Dendritic cell treated with granulocyte-macrophage colony-stimulating factor and Interleukin-4, amounts not matched to agents 40 ng/mL and 50 ng/mL, for 4 days (primary cell): ENCODE measurements around the gene LRGUK.

Experiments used
- H3K27ac Mint-ChIP-seq: one replicate; pipeline ENCODE4 v1.8.0; 2022; ENCODE audit warnings: mild to moderate bottlenecking, mixed read lengths
- H3K27me3 Mint-ChIP-seq: one replicate; pipeline ENCODE4 v1.8.0; 2022; ENCODE audit warnings: mild to moderate bottlenecking, mixed read lengths
- H3K36me3 Mint-ChIP-seq: one replicate; pipeline ENCODE4 v1.8.0; 2022; ENCODE audit warnings: low read depth, mixed read lengths
- H3K4me1 Mint-ChIP-seq: one replicate; pipeline ENCODE4 v1.8.0; 2022; ENCODE audit warnings: low read depth, mixed read lengths
- H3K4me3 Mint-ChIP-seq: one replicate; pipeline ENCODE4 v1.8.0; 2022; ENCODE audit warnings: mild to moderate bottlenecking, moderate library complexity, mixed read lengths
- H3K9me3 Mint-ChIP-seq: one replicate; pipeline ENCODE4 v1.8.0; 2022; ENCODE audit warnings: mixed read lengths
- intact Hi-C: fragments of 100-400 bp; cut with micrococcal nuclease; formaldehyde crosslinking; loops from one replicate; pipeline ENCODE4 v1.15.0; 2022

Gene LRGUK

GRCh38 chr7:134141868-134142264, 14.7 kb downstream of the LRGUK start:
- H3K27me3 Mint-ChIP-seq, result peaks cover 2% of the 10 kb centered on the region
- H3K4me1 Mint-ChIP-seq, result no peaks in the 10 kb centered on the region
- intact Hi-C loops, result loop anchor here (10.0 kb wide), 1 partner anchor 287 kb away; no protein-coding TSS in a partner anchor
- no peak overlapping the region for H3K4me3 Mint-ChIP-seq
- H3K27ac Mint-ChIP-seq, result no peak overlapping the region
- no peaks in the 10 kb centered on the region for H3K36me3 Mint-ChIP-seq
- no peaks in the 10 kb centered on the region for H3K9me3 Mint-ChIP-seq

DNA sequence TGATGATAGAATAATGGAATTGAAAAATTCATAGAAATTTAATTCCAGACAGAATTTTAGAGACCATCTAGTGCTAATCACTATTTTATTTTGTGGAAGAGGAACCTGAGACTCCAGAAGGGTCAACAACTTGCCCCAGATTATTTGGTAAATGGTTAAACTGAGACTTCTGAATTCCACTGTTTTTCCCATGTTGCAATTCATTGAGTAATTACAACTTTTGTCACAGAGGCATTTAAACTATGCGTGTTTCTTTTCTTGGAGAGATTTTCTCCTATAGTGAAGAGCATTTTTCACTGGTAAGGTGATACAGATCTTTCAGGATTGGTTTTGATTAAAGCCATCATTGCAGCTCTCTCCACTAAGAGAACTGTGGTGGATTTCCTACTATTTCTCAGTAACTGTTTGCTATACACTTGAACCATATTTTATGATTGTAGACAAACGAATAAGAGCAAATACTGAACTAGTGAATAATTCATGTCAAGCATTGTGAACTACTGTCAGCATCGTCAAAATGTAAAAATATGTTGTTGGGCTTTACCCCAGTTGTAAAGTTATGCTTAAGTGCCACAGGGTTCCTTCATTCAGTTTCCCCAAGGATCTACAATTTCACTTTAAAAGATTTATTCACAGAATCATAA, 26.5 kb downstream of the LRGUK start:
- peaks cover 2% of the 10 kb centered on the region for H3K27me3 Mint-ChIP-seq
- no peaks in the 10 kb centered on the region for H3K9me3 Mint-ChIP-seq
- no peak overlapping the region for H3K4me3 Mint-ChIP-seq
- H3K4me1 Mint-ChIP-seq, result no peaks in the 10 kb centered on the region
- H3K27ac Mint-ChIP-seq, result no peak overlapping the region
- no peaks in the 10 kb centered on the region for H3K36me3 Mint-ChIP-seq
- intact Hi-C loops, result no loop called here

DNA sequence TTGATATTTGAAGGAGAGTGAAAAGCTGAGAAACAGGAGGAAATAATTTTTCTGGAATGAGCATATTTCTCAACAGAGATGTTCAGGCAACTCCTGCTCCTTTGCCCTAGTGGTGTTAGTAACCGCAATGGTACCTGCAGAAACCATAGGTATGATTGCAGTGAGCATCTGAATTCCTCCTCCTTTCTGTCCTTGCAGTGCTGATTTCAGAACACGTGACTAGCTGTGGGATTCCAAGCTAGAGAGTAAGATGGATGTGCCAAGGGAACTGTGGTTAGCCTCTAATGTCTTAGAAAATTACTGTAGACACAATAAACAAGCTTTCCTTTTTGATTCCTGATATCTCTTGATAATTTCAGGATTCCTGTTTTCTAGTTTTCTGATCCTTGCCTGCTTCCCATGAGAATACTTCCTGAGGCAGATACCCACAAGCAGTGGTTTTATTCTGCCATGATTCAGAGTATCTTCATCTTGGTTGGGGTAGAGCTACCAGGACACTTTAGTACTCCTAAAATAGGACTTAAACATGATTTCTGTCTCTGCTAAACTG, 27.5 kb downstream of the LRGUK start:
- H3K9me3 Mint-ChIP-seq, result no peaks in the 10 kb centered on the region
- H3K4me1 Mint-ChIP-seq, result no peaks in the 10 kb centered on the region
- H3K36me3 Mint-ChIP-seq, result no peaks in the 10 kb centered on the region
- intact Hi-C loops, result no loop called here
- H3K27me3 Mint-ChIP-seq, result peaks cover 4% of the 10 kb centered on the region
- no peak overlapping the region for H3K4me3 Mint-ChIP-seq
- no peak overlapping the region for H3K27ac Mint-ChIP-seq

DNA sequence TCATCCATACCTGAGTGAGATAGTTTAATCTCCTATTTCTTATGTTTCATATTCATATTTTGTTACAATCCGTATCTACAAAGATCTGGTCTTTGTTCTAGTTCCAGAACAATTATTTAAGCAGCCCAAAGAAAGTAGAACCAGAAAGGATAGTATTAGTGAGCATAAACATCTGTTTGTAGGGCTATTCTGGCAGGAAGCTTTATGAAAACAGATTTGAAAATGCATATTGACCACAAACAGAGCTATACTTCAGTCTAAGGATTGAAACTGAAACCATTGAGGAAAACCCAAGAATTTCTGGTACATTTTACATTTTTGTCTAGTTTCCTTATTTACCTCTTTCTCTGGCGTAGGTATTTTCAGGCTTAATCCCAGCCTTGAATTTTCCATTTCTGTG, 28.1 kb downstream of the LRGUK start:
- H3K27ac Mint-ChIP-seq, result no peak overlapping the region
- H3K9me3 Mint-ChIP-seq, result no peaks in the 10 kb centered on the region
- no peaks in the 10 kb centered on the region for H3K36me3 Mint-ChIP-seq
- peaks cover 4% of the 10 kb centered on the region for H3K27me3 Mint-ChIP-seq
- H3K4me1 Mint-ChIP-seq, result no peaks in the 10 kb centered on the region
- no peak overlapping the region for H3K4me3 Mint-ChIP-seq
- intact Hi-C loops, result no loop called here

GRCh38 chr7:134155871-134156270, 28.7 kb downstream of the LRGUK start:
- Mint-ChIP-seq H3K9me3 (no peaks in the 10 kb centered on the region), H3K27me3 (peaks cover 5% of the 10 kb centered on the region), H3K36me3 (no peaks in the 10 kb centered on the region), H3K4me3 (no peak overlapping the region), H3K4me1 (no peaks in the 10 kb centered on the region), H3K27ac (no peak overlapping the region)
- intact Hi-C loops, result no loop called here

DNA sequence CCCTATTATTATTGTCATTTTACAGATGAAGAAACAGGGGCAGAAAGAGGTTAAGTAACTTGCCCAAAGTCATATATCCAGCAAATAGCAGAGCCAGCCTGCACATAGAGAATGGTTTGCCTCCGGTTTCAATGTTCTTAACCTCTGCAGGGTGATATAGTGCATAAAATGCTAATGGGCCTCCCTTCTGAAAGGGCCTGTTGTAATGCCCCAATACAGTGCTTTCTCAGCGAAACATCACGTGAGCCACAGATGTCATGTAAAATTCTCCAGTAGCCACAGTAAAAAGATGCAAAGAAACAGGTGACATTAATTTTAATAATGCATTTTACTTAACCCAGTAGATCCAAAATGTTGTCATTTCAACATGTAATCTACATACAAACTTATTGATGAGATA, 38.1 kb downstream of the LRGUK start:
- Mint-ChIP-seq H3K27me3 (peaks cover 3% of the 10 kb centered on the region), H3K4me1 (no peaks in the 10 kb centered on the region), H3K36me3 (no peaks in the 10 kb centered on the region), H3K4me3 (no peak overlapping the region), H3K27ac (no peak overlapping the region), H3K9me3 (no peaks in the 10 kb centered on the region)
- intact Hi-C loops, result no loop called here

DNA sequence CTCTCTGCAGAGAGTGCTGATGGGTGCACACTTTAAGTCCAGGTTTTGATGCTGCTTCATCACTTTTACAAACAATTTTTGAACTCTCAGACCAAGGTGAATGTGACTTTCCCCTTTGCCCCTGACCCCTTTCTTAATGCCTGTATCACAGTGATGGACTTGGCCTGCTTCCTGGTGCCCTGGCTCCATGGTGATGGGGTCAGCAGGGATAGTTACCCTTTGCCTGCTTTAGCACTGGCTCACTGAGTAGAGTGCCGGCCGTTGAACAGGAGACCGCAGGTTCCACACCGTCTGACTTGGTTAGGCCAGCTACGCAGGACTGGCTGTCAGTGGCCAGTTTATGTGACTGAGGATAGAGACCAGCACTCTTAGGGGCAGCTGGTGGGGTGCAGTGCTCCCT, 40.1 kb downstream of the LRGUK start:
- Mint-ChIP-seq H3K9me3 (no peaks in the 10 kb centered on the region), H3K27me3 (peaks cover 1% of the 10 kb centered on the region), H3K27ac (no peak overlapping the region), H3K36me3 (no peaks in the 10 kb centered on the region), H3K4me1 (no peaks in the 10 kb centered on the region), H3K4me3 (no peak overlapping the region)
- intact Hi-C loops, result no loop called here

DNA sequence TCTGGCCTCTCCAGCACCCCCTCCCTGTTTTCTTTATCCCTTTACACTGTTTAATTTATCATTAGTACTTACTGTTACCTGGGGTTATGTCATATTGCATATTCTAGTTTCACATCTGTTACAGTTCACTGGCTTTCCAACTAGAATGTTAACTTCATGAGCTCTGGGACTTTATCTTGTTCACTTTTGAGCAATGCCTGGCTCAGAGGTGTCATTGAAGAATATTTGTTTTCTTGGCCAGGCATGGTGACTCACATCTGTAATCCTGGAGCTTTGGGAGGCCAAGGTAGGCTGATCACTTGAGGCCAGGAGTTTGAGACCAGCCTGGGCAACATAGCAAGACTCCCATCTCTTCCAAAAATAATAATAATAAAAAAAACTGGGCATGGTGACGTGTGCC, 40.7 kb downstream of the LRGUK start:
- Mint-ChIP-seq H3K4me3 (no peak overlapping the region), H3K36me3 (no peaks in the 10 kb centered on the region), H3K4me1 (no peaks in the 10 kb centered on the region), H3K27ac (no peak overlapping the region), H3K9me3 (no peaks in the 10 kb centered on the region), H3K27me3 (peaks cover 1% of the 10 kb centered on the region)
- intact Hi-C loops, result no loop called here

DNA sequence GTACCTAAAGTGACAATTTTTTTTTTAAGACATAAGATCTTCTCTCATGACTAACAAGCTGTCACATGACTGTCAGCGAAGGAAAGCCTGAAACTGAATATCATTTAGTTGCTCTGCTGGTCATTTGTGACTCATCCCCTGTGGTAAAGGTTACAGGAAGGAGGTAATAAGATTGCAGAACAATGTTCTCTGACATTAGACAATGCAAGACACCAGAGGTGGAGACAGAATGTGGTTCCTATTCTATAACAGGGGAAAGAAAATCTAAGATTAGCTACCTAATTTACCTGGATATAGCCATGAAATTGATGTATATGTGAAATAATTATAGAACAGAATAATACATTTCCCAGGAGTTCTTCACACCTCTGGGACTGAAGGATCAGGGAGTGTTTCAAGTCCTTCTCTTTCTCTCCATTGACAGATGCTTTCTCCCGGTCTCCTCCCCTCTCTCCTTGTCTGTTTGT, 47.7 kb downstream of the LRGUK start:
- intact Hi-C loops, result no loop called here
- H3K4me3 Mint-ChIP-seq, result no peak overlapping the region
- H3K4me1 Mint-ChIP-seq, result peaks cover 29% of the 10 kb centered on the region
- H3K27me3 Mint-ChIP-seq, result no peaks in the 10 kb centered on the region
- H3K36me3 Mint-ChIP-seq, result no peaks in the 10 kb centered on the region
- H3K27ac Mint-ChIP-seq, result no peak overlapping the region
- H3K9me3 Mint-ChIP-seq, result no peaks in the 10 kb centered on the region

GRCh38 chr7:134175334-134176036, 48.3 kb downstream of the LRGUK start:
- no peak overlapping the region for H3K4me3 Mint-ChIP-seq
- no peak overlapping the region for H3K27ac Mint-ChIP-seq
- H3K27me3 Mint-ChIP-seq, result no peaks in the 10 kb centered on the region
- H3K4me1 Mint-ChIP-seq, result peaks cover 34% of the 10 kb centered on the region
- intact Hi-C loops, result no loop called here
- H3K36me3 Mint-ChIP-seq, result no peaks in the 10 kb centered on the region
- no peaks in the 10 kb centered on the region for H3K9me3 Mint-ChIP-seq

- H3K36me3 Mint-ChIP-seq, result no peaks in the 10 kb centered on the region
- no peak overlapping the region for H3K4me3 Mint-ChIP-seq
- H3K9me3 Mint-ChIP-seq, result no peaks in the 10 kb centered on the region
- no peaks in the 10 kb centered on the region for H3K27me3 Mint-ChIP-seq
- H3K27ac Mint-ChIP-seq, result no peak overlapping the region
- intact Hi-C loops, result no loop called here
- peaks cover 39% of the 10 kb centered on the region for H3K4me1 Mint-ChIP-seq
Observed at GRCh38 chr7:134176037-134176350, 48.9 kb downstream of the LRGUK start.

GRCh38 chr7:134179036-134180011, 52.2 kb downstream of the LRGUK start:
- H3K9me3 Mint-ChIP-seq, result no peaks in the 10 kb centered on the region

DNA sequence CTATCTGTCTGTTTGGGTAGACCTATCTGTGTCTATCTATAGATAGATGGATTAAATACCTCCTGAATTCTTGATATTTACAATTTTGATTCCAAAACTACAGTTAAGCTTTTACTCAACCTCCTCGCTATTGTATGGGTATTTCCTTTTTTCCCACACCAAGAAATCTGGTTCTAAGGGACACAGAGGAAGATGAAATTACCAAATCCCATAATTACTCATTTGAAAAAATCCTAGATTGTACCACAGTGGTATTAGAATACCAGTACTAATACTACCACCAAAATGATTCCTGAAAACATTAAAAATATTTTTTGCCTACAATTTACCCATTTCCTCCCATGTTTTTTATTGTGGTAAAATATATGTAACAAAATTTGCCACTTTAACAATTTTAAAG, 53.2 kb downstream of the LRGUK start:
- H3K9me3 Mint-ChIP-seq, result no peaks in the 10 kb centered on the region
- no peaks in the 10 kb centered on the region for H3K27me3 Mint-ChIP-seq
- H3K36me3 Mint-ChIP-seq, result no peaks in the 10 kb centered on the region
- peaks cover 29% of the 10 kb centered on the region for H3K4me1 Mint-ChIP-seq
- no peak overlapping the region for H3K4me3 Mint-ChIP-seq
- H3K27ac Mint-ChIP-seq, result no peak overlapping the region
- intact Hi-C loops, result no loop called here

More at GRCh38 chr7:134179036-134180011, 52.2 kb downstream of the LRGUK start:
- intact Hi-C loops, result no loop called here
- H3K4me1 Mint-ChIP-seq, result peaks cover 32% of the 10 kb centered on the region
- no peak overlapping the region for H3K27ac Mint-ChIP-seq
- H3K27me3 Mint-ChIP-seq, result no peaks in the 10 kb centered on the region
- no peaks in the 10 kb centered on the region for H3K36me3 Mint-ChIP-seq
- H3K4me3 Mint-ChIP-seq, result no peak overlapping the region

GRCh38 chr7:134182078-134182477, 54.9 kb downstream of the LRGUK start:
- intact Hi-C loops, result no loop called here

More at GRCh38 chr7:134182078-134182477, 54.9 kb downstream of the LRGUK start:
- Mint-ChIP-seq H3K36me3 (no peaks in the 10 kb centered on the region), H3K9me3 (no peaks in the 10 kb centered on the region), H3K27ac (no peak overlapping the region), H3K4me1 (peaks cover 25% of the 10 kb centered on the region), H3K27me3 (no peaks in the 10 kb centered on the region), H3K4me3 (no peak overlapping the region)
